Adipose tissue (tissue), 3 donors: ENCODE results near the gene ROBO1. TPM values are rescaled to one million over a fixed set of nuclear protein-coding genes. Genes with fewer than 3 reads are reported as not detected.
"Not testable (repeated sequence)": the region's sequence is repeated elsewhere in the genome, so short reads cannot be mapped to it uniquely, and the experiment has no call there.

Experiments used
- H3K27ac ChIP-seq: one replicate; pipeline ENCODE4 v1.5.1; 2013; ENCODE audit warnings: low read depth, low read length
- WGBS, 3 donors: extraction: QIAGEN DNeasy Blood & Tissue Kit; methylation state at CpG; one replicate each; pipeline ENCODE4 v1.1.7; 2013; 5-methylcytosine and 5-hydroxymethylcytosine counted together
- polyA plus RNA-seq, 3 donors: library from polyadenylated mRNA; stranded (reverse); fragments of 200-250 nt; gene quantifications; one replicate each; pipeline ENCODE4 v1.2.3, GENCODE V29; 2013
- donor health status: healthy with polysubstance abuse.
- donor health status: Bipolar disorder and iron deficiency.
- donor health status: healthy.

ROBO1 gene
- polyA plus RNA-seq, 3 donors: 1.8 to 12.3 (median 5.8) TPM

GRCh38 chr3:78765671-78766485 lies 1001.9 kb downstream of the ROBO1 start:
- no peak overlapping the region for H3K27ac ChIP-seq
- WGBS, 3 donors: 42 to 70% (median 66%) methylated on average over 5 of the region's 5 CpGs

GRCh38 chr3:78764634-78765033 lies 1003.2 kb downstream of the ROBO1 start:
- H3K27ac ChIP-seq: no peak overlapping the region
- WGBS, 3 donors: 82 to 95% (median 85%) methylated on average over 3 of the region's 3 CpGs

- H3K27ac ChIP-seq: no peak overlapping the region
- 83 to 91% (median 89%) methylated on average over 1 of the region's 1 CpG for WGBS, 3 donors
These were observed 1005.7 kb downstream of the ROBO1 start for GRCh38 chr3:78762121-78762520.

- 54 to 67% (median 61%) methylated on average over 2 of the region's 2 CpGs for WGBS, 3 donors
- H3K27ac ChIP-seq: no peak overlapping the region
These were observed 1006.7 kb downstream of the ROBO1 start for GRCh38 chr3:78761126-78761525.

- no peak overlapping the region for H3K27ac ChIP-seq
- 50 to 54% (median 51%) methylated on average over 4 of the region's 4 CpGs for WGBS, 3 donors
These were observed 1010.1 kb downstream of the ROBO1 start for GRCh38 chr3:78757731-78758130.

- WGBS, 3 donors: 61 to 71% (median 70%) methylated on average over 3 of the region's 3 CpGs
These were observed 1013.6 kb downstream of the ROBO1 start for GRCh38 chr3:78754066-78754743.

GRCh38 chr3:78751266-78751665 lies 1016.5 kb downstream of the ROBO1 start:
- 69 to 77% (median 74%) methylated on average over 1 of the region's 1 CpG for WGBS, 3 donors
- no peak overlapping the region for H3K27ac ChIP-seq

More at GRCh38 chr3:78754066-78754743, 1013.6 kb downstream of the ROBO1 start:
- H3K27ac ChIP-seq: no peak overlapping the region

- WGBS, 3 donors: 92 to 96% (median 94%) methylated on average over 3 of the region's 3 CpGs
- H3K27ac ChIP-seq: not testable (repeated sequence)
These were observed 1017.5 kb downstream of the ROBO1 start for GRCh38 chr3:78750291-78750690.

GRCh38 chr3:78749056-78749455 lies 1018.7 kb downstream of the ROBO1 start:
- no peak overlapping the region for H3K27ac ChIP-seq

GRCh38 chr3:78745847-78746246 lies 1022.0 kb downstream of the ROBO1 start:
- no peak overlapping the region for H3K27ac ChIP-seq
- 61 to 95% (median 90%) methylated on average over 5 of the region's 5 CpGs for WGBS, 3 donors

GRCh38 chr3:78742491-78742890 lies 1025.3 kb downstream of the ROBO1 start:
- 57 to 90% (median 80%) methylated on average over 1 of the region's 1 CpG for WGBS, 3 donors
- H3K27ac ChIP-seq: no peak overlapping the region

GRCh38 chr3:78742041-78742440 lies 1025.8 kb downstream of the ROBO1 start:
- H3K27ac ChIP-seq: no peak overlapping the region
- WGBS, 3 donors: 69 to 73% (median 70%) methylated on average over 2 of the region's 2 CpGs

- 94 to 97% (median 96%) methylated on average over 1 of the region's 1 CpG for WGBS, 3 donors
These were observed 1026.6 kb downstream of the ROBO1 start for GRCh38 chr3:78741066-78741645.

GRCh38 chr3:78738833-78739232 lies 1029.0 kb downstream of the ROBO1 start:
- 79 to 93% (median 89%) methylated on average over 2 of the region's 2 CpGs for WGBS, 3 donors
- no peak overlapping the region for H3K27ac ChIP-seq

More at GRCh38 chr3:78741066-78741645, 1026.6 kb downstream of the ROBO1 start:
- no peak overlapping the region for H3K27ac ChIP-seq

GRCh38 chr3:78737988-78738387 lies 1029.8 kb downstream of the ROBO1 start:
- H3K27ac ChIP-seq: no peak overlapping the region
- WGBS, 3 donors: 43 to 69% (median 64%) methylated on average over 5 of the region's 5 CpGs

GRCh38 chr3:78736863-78737262 lies 1030.9 kb downstream of the ROBO1 start:
- WGBS, 3 donors: 54 to 65% (median 65%) methylated on average over 2 of the region's 2 CpGs
- no peak overlapping the region for H3K27ac ChIP-seq

GRCh38 chr3:78734048-78734637 lies 1033.7 kb downstream of the ROBO1 start:
- H3K27ac ChIP-seq: no peak overlapping the region
- WGBS, 3 donors: 86 to 88% (median 87%) methylated on average over 3 of the region's 3 CpGs

GRCh38 chr3:78732893-78733292 lies 1034.9 kb downstream of the ROBO1 start:
- H3K27ac ChIP-seq: no peak overlapping the region
- WGBS, 3 donors: 53 to 88% (median 78%) methylated on average over 1 of the region's 1 CpG

GRCh38 chr3:78732471-78732870 lies 1035.3 kb downstream of the ROBO1 start:
- 83 to 95% (median 92%) methylated on average over 1 of the region's 1 CpG for WGBS, 3 donors
- H3K27ac ChIP-seq: no peak overlapping the region
